T follicular helper cell (primary cell): Measurements from ENCODE around the gene PTGES.

ENCODE experiments used
- DNase-seq: peaks from one replicate; pipeline ENCODE4 v3.0.0-alpha.2; 2020; ENCODE audit warnings: low read depth

The PTGES gene

DNA sequence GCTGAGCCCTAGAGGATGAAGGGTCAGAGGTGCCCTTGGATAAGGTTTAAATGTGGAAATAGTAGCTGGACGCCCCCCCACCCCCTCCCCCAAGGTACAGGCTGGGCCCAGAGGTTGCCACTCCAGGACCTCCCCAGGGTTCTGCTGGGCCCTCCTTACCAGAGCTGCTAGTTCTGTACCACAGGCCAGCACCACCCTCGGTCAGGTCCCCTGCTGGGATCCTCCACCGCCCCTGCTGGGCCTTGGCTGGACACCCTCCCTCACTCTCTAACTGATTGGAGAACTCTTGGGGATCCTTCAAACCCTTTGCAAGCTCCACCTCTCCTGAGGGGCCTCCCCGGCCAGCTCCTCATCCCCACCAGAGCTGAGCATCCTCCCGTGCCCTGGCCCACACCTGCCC, 34.9 kb downstream of the PTGES start:
- no peak for DNase-seq

- DNase-seq: no peak
These were observed 36.8 kb downstream of the PTGES start for GRCh38 chr9:129716091-129716490.

GRCh38 chr9:129714511-129715061, 38.3 kb downstream of the PTGES start:
- DNase-seq: no peak

DNA sequence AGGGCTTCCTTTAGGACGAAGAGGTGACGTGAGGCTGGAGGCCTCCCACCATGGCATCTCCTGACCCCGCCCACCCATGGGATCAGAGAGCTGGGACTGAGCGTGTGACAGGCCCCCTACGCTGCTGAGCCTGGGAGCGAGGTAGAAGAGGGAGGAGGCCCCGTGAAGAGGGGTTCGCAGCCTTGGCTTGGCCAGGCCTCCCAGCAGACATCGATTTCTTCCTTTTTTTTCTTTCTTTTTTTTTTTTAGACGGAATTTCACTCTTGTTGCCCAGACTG, 39.5 kb downstream of the PTGES start:
- DNase-seq: no peak

GRCh38 chr9:129712634-129713401, 40.0 kb downstream of the PTGES start:
- no peak for DNase-seq

- DNase-seq: no peak
These were observed 42.7 kb downstream of the PTGES start for GRCh38 chr9:129710169-129710453.

GRCh38 chr9:129709438-129710168, 43.2 kb downstream of the PTGES start:
- DNase-seq: no peak

- DNase-seq: no peak
These were observed 44.0 kb downstream of the PTGES start for GRCh38 chr9:129708793-129709192.

GRCh38 chr9:129704807-129705206, 48.0 kb downstream of the PTGES start:
- no peak for DNase-seq

GRCh38 chr9:129703667-129704355, 49.0 kb downstream of the PTGES start:
- no peak for DNase-seq

- DNase-seq: no peak
These were observed 50.0 kb downstream of the PTGES start for GRCh38 chr9:129702589-129703520.

GRCh38 chr9:129701549-129701948, 51.3 kb downstream of the PTGES start:
- DNase-seq: no peak

DNA sequence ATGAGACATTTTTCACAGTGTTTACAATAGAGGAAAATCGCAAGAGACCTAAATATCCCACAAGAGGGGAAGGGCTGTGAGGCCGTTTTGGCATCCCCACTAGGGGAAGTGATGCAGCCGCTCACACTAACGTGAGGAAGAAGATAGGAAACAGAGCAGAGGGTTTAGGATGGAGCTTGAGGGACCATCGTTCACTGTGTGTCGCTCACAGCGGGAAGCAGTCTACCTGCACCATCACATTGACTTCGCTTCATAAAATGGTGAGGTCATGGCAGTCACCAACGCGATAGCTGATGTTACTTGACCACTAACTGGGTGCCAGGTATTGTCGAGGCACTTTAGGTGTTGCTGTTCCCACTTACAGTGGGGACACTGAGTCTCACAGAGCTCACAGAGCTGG, 51.8 kb downstream of the PTGES start:
- no peak for DNase-seq

DNA sequence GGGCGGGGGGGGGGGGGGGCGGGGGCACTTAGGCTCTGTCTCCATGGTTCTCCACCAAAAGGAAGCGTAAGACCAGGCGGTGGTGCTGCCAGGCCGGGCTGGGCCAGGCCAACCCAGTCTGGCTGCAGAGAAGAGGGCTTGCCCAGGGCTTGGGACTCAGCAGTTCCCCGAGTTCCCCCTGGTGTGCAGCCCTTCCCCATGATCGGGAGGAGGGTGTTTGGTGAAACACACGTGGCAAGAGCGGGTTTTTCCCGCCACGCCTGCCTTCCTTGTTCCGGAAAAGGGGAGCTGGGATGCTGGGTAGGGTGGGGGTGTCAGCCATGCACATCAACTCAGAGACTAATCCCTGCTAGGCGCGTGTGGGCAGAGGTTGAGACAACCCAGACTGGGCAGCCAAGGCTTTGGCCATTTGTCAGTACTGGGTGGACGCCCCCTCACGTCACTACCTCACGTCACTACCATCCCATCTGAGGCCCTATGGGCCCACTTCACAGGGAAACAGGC, 54.5 kb downstream of the PTGES start:
- no peak for DNase-seq

DNA sequence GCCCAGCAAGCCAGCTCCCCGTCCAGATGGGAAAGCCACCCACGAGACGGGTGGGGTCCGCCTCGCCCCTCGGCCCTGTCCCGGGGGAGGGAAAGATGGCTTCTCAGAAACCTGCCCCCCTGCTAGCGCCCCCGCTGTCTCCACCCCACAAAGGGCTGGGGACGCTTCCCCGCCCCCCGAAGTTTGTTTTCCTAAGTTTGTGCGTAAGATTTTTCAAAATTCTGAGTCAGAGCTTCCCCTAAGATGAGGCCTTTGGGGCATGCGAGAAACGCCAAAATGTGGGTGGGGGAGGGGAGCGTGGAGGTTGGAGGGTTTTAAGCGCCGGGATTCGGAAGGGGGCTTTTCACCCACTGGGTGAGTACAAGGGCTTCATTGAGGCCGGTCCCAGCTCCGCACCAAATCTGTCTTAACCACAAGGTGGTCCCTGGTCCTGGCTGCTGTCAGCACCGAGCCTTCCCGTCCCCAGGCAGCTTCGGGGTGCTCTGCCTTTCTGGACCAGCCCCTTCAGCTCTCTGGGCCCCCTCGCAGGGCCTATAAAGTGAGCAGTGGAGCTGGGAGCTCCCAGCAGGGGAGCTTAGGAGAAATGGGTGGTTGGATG, 55.1 kb downstream of the PTGES start:
- DNase-seq: no peak

DNA sequence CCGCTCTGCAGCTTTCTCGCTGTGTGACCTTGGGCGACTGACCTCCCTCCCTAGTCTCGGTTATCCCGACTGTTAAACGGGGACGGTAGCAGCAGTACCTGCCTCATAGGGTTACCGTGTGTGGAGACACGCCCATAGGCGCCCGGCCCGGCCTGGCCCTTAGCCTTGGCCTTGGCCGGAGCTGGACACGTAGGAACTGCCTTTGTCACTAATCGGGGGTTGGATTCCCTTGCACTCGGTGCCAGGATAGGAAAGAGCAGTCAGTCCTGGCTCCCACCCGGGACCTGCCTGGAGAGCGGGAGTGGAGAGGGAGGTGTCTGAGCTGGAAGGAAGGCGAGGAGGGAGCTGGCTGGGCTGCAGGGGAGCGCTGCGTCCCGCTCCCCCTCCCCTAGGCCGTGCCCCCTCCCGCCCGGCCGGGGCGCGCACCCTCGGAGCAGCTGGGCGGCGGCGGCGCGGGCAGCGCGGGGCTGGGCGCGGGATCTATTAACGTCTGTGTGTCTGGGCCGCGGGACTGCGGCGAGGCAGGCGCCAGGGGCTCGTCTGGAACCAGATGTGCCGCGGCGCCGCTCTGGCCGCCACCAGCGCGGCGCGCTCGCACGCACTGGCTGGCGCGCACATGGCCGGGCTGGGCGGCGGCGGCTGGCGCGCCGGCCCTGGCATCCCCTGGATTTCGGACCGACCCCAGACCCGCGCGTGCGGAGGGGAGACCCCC, 55.7 kb downstream of the PTGES start:
- no peak for DNase-seq

GRCh38 chr9:129695870-129696269, 57.0 kb downstream of the PTGES start:
- no peak for DNase-seq

- DNase-seq: no peak
These were observed 58.6 kb downstream of the PTGES start for GRCh38 chr9:129694243-129694646.

GRCh38 chr9:129693741-129694140, 59.1 kb downstream of the PTGES start:
- DNase-seq: no peak

DNA sequence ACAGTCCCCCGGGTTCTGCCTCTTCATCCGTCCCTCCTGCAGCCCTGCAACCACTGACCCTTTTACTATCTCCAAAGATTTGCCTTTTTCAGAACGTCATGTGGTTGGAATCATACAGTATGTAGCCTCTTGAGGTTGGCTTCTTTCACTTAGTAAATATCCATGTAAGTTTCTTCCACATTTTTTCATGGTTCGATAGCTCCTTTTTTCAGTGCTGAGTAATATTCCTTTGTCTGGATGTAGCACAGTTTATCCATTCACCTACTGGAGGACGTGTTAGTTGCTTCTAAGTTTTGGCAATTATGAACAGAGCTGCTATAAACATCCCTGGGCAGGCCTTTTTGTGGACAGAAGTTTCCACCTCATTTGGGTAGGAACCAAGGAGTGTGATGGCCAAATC, 60.3 kb downstream of the PTGES start:
- no peak for DNase-seq
